Measurements from ENCODE around the gene ADGRA1.

The ADGRA1 gene

DNA sequence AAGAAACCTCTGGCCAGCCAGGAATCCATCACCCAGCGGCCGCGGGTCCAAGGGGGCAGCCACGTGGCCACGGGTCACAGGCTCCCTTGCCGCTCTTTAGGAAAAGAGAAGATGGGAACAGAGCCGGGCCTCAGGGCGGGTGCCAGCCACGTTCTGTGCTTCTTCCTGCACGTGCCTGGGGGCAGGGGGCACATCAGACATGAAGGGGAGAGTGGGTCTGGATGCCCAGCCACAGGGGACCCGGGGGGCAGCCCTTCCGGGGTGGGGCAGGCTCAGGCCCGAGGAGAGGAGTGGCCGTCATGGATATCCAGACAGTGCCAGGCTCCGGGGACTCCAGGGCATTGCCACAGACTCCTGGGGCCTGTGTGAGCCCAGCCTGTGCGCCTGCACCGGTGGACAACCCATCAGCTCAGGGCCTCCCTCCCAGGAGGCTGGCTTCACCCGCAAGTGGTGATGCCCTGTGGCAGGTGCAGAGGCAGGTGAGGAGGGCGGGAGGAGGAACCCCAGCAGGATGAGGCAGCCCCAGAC, 31.0 kb upstream of the ADGRA1 start:
- no peak for DNase-seq (ENCODE audit: low read depth)

DNA sequence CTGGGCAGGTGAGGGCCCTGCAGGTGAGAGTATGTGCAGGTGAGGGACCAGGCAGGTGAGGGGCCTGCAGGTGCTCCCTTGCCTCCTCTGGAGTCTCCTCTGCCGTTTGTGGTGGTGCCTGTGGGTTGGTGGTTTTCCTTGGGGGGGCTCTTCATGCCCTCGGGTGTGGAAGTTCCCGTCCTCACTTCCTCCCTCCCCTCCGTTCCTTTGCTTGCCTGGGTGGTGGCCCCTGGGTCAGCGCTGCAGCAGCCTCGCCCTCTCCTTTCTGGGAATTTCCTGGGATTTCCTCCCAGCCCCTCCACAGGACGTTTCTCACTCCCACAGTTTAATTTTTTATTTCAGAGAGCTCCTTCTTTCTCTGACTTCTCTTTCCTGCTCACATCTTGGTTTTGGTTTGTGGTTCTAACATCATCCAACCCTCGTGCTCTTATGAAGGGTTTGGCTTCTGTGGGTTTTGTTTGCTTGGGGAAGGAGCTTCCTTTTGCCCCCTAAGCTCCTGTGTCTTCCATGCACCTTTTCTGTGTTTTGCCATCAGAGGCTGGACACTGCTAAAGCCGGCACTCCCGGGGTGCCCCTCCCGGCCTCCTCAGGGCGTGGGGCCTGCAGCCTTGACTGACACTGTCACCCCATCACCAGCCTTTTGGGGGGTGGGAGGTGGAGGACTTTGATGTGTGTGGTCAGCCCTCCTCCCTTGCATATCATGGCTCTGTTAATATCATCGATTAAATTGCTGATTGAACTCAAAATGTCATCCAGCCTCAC, 29.2 kb upstream of the ADGRA1 start:
- DNase-seq (ENCODE audit: low read depth): no peak

DNA sequence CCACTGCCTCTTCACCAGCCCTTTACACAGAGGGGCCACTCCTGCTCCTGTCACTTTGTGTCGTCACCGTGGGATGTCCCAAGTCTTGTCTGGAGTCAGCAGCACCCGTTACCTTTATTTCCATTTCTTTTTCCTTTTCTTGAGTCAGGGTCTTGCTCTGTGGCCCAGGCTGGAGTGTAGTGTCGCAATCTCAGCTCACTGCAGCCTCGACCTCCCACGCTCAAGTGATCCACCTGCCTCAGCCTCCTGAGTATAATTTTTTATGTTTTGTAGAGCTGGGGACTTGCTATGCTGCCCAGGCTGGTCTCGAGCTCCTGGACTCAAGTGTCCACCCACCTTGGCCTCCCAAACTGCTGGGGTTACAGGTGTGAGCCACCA, 28.6 kb upstream of the ADGRA1 start:
- no peak for DNase-seq (ENCODE audit: low read depth)

DNA sequence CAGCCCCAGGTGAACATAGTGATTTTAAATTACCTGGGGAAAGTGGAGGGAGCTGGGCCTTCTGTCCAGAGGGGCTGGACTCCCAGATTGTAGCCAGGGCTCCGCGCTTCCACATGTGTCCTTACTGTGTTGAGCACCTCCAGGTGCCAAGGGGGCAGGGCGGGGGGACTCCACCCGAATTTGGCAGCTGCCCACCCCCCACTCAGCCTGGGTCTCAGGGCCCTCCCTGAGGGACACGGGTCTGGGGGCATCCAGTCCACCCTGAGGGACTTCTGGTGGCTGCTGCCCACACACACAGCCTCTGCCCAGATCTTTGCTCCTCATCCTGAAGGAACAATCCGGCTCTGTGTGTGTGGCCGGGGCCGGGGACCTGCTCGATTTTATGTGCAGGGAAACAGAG, 28.2 kb upstream of the ADGRA1 start:
- no peak for DNase-seq (ENCODE audit: low read depth)

DNA sequence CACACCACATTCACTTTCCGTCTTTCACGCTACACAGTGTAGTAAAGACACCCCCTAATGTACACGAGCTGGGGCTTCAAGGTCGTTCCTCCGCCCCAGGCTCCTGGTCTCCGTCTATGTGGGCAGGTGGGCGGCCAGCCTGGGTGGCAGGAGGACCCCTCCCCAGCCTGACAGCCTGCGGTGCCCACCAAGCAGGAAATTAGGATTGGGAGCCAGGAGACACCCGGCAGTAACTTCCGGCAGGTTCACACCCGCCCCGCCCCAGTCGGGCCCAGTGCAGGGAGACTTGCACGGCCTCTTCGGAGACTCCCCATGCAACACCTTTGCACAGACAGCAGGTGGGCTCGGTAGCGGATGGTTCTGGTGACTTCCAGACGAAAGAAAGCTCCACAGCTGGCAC, 27.7 kb upstream of the ADGRA1 start:
- DNase-seq (ENCODE audit: low read depth): no peak

DNA sequence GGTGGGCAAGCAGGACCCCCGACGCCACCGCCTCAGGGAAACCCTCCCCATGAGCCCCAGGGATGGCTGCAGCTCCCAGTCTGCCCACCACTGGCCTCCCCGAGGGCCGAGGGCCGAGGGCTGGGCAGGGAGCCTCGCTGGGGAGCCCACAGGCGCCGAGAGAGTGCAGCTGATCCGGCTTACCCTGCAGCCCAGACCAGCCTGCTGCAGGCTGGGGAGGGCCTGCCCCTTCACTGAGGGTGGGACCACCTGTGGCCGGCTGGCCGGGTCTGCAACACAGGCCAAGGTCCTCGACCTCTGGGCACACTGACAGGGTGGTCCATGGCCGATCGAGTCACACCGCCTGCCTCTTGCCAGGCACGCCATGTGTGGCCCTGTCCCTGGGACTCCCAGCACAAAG, 27.3 kb upstream of the ADGRA1 start:
- no peak for DNase-seq (ENCODE audit: low read depth)

DNA sequence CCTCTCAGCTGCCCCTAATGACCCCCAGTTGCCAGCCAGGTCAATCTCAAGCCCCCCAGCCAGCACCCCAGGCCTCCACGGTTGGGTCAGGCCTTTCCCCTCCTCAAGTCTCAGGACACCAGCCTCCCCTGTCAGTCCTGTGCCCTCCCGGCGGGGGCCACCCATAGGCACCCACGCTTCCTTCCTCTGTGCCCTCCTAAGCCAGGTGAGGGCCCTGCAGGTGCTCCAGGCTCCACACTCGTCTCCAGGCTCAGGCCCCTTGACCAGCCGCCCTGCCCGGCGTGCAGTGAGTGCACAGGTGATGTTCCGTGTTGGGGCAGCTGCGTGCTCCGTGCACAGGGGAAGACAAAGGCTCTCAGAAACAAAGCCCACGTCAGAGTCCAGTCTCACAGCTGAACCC, 26.8 kb upstream of the ADGRA1 start:
- DNase-seq (ENCODE audit: low read depth): no peak

DNA sequence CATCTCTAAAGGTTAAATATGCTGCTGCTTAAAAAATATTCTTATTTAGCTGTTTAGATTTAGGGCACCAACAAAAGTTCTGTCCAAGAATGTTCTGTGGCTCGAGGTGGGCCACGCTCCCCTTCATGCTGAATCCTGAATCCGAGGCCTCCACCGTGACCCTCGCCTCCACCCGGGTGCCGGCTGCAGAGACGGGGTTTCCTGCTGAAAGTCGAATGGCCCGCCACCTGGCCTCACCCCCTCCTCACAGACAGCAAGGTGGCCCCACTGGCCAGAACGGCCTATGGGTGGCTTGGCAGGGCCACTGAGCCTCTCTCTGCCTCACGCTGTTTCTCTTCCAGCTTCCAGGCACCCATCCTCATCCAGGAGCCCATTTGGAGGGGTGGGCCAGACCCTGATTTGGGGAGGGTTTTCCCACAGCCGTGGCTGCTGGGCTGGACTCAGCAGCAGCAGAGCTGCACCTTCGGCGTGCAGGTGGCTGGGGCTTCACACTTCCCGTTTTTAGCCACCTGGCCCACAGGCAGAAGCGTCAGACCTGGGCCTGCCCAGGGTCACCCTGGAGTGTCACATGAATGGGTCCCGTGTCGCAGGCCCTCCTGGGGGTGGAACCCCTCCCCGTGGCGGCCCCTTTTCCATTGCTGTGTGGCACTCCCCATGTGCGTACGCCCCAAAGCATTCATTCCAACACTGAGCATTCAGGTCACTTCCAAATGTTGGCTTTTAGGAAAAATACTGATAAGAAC, 26.3 kb upstream of the ADGRA1 start:
- DNase-seq (ENCODE audit: low read depth): no peak

DNA sequence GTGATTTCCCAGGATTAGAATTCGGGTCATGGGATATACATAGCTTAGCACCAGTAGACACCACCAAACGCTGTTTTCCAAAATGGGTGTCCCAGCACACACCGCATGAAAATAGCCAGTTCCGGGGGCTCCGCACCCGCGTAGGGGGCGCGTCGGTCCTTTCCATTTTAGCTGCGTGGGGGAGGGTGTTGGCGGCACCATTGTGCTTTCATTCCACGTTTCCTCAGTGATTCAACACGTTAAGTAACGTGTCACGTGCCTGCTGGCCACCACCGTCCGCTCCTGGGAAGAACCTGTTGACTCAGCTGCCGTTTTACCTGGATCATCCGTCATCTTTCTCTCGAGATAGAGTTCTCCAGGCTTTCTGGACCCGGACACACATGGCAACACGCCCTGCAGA, 25.6 kb upstream of the ADGRA1 start:
- DNase-seq (ENCODE audit: low read depth): no peak

DNA sequence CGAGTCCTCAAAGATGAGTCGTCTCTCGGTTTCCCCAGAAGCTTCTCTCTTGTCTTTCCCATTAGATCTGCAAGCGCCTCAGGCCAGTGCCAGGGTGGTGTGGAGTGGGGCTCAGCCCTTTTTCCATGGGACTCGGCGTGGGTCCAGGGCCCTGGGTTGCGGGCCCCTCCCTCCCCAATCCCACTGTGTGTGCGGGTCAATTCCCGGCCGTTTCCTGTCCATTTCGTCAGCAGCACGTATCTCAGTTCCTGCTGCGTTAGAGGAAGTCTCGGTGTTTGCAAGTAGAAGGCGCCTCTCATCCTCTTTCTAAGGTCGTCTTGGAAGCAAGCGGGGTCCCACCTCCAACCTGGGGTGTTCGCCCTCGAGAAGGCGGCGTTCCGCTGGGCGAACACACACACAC, 25.1 kb upstream of the ADGRA1 start:
- DNase-seq (ENCODE audit: low read depth): no peak

DNA sequence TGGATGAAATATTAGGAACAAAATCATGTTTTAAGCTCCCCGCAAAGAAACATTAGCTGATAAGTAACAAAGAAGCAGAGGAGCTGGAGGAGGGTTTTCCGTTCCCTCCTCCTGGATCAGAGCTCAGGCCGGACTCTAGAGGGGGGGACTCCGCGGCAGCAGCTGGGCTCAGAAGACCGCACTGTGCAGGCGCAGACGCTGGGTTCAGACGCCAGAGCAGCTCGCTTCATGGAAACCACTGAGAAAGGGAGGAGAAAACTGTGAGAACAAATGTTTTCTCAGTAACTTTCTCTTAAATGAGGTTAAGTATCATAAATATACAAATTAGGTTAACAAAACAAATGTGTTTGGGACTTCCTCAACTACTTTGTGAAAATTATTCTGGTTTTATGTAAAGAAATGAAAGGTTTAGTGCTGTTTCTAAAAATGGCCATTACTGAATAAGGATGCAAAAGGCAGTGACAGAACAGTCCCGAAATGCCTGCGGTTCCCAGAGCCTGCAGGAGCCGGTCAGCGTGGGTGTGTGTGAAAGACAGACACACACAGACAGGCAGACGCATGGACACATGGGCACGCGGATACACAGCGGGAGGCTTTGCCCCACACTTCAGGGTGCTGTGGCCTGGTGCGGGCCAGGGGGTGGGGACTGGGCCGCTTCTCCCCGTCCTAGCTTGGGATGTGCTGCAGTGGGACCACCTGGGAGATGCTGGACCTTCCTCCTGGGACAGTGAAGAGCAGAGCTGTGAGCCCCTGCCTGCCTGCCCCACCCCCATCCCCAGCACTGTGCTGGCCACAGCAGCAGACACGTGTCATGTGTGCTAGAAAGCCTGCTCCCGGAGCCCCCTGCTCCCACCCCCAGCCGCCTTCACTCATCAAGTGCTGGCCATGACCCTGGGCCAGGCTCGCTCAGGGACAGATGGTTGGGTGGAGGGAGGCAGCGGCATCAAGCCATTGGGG, 20.3 kb upstream of the ADGRA1 start:
- no peak for DNase-seq (ENCODE audit: low read depth)

DNA sequence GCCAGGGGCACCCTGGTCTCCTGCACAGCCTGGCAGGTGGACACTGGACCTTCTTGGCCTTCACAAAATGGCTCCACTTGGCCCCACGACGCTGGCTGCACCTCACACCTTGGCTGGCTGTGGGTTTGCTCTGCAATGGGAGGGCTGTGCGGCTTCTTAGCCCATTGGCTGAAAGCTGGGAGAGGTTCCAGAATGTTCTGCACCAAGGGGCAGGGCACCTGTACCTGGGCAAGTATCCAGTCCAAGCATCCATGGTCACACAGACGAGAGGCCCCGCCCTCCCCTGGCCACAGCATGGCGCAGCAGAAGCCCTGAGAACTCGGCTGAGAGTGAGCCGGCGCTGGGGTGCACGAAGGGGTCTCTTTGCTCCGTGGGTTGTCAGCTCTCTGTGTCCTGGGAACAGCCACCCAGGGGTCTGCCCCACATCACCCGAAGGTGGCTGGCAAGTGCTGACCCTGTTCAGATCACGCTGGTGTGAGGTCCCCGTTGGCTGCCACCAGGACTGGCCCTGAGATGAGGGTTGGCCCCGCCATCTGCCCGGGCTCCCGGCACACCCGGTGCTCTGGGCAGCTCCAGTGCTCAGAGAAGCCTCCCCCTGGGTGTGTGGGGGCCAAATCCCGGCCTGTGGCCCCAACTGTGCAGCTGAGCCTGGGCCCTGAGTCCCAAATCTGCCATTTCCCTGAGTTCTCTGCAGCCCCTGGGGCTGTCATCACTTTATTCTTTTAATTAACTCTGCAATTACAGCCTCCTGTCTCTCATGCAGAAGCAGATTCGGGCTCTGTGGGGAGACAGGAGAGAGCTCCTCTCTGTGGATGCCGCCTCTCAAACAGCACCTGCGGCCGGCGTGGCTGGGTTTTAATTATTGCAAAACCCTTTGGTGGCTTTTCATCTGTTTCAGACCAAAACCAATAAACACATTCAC, 19.4 kb upstream of the ADGRA1 start:
- no peak for DNase-seq (ENCODE audit: low read depth)

DNA sequence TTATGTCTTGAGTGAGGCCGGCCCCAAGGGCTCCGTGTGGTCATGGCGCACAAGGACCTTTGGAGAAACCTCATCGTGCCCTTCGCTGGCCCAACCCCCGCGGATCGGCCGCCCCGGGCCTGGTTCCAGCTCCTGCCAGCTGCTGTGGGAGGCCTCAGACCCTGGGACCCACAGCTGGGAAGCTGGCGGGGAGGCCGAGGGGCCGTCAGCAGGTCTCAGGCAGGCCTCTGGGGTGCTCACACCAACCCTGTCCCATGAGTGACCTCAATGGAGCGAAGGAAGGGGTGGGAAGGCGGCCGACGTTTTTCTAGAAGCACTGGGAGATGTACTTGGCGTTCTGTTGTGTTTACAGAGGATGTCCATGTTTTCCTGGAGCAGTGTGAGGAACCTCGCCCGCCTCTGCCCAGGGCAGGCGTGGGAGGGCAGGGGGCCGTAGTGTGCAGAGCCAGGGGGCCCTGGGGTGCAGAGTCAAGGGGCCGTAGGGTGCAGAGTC, 18.6 kb upstream of the ADGRA1 start:
- no peak for DNase-seq (ENCODE audit: low read depth)

DNA sequence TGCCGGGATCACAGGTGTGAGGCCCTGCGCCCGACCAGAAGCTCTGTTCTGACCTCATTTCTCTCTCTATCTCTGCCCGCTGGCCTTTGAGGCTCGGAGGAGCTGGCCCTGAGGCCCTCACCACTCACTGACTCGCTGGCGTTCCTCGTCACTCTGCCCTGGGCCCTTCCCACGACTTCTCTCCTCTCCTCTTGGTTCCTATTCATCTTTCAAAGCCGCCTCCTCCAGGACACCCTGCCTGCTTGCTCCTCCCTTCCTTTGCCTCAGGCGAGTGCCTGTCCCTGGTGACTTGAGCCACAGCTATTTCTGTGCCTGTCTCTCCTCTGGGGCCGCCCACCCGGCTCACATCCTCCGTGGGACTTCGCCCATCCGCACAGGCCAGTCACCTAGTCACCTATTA, 17.3 kb upstream of the ADGRA1 start:
- no peak for DNase-seq (ENCODE audit: low read depth)

DNA sequence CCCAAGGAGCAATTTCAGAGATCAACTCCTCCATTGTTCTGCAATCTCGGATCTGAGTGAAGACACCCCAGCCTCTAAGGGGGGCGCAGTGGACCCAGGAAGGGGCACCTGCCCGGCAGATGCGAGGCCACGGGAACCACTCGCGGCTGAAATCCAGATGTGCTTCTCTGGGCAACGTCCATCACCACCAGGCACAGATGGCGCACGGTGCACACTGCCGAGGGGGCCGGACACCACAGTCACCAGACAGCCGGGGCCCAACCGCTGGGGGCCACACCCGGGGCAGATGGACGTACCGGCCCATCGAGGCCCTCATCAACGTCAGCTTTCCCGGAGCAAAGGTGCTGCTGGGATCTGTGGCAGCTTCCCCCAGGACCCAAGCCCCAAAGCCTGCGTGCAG, 16.9 kb upstream of the ADGRA1 start:
- DNase-seq (ENCODE audit: low read depth): no peak

DNA sequence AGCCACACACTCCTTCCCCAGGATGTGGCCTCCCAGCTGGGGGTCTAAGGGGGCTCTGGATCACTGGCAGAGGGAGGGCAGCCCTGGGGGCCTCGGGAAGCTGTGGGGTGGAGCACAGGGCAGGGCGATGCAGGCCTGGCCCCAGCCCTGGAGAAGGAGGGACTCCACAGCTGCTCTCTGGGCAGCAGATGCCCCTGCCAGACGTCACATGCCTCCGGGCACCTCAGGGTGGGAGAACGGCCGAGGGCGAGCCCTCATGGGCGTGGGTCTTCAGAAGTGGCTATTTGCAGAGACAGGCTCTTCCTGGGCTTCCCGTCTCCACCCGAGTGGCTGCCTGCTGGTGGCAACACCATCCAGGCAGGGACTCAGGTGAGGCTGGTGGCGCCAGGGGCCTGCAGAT, 16.0 kb upstream of the ADGRA1 start:
- DNase-seq (ENCODE audit: low read depth): no peak

DNA sequence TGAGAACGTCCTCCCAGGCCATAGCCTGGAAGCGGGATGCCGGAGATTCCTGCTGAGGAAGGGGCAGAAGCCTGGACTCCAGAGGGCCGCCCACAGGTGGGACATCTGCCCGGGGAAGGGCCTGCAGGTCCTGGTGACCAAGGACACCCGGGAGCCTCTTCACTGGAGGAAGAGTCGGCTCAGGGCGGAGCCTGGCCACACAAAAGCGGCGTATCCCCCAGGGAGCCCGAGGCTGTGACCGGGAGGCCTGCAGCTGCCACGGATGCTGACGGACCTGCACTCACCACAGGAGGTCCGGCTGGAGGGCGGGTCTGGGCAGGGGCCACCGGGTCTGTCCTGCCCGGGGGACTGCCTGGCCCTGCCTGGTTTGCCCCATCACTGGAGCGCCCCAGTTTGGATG, 15.5 kb upstream of the ADGRA1 start:
- no peak for DNase-seq (ENCODE audit: low read depth)

DNA sequence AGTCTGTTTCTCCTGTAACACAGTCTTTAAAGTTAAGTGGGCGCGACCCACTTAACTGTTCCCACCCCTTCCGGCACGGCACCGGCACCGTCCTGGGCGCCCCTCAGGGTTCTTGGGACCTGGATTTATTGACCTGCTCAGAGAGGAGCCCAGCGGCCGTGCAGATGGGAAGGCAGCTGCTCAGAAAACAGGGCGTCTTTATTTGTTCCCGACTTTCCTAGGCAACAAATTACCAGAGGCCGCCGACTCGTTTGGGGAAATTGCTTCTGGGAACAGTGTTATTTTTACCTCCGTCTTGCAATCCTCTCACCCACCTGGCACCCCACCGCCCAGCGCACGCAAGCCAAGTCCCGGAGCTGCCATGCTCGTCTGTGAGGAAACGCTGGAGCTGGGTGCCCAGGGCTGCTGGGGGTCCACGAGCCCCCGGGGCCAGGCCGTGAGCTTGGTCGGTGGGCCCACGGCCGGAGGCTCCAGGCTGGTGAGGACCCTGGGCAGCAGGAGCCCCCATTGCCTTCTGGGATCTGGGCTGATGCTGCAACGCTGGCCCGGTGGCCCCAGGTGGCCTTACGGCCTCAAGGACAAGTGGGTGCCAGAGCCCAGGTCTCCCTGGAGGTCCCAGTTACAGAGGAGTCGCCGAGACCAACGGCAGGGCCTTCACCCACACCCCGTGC, 14.9 kb upstream of the ADGRA1 start:
- no peak for DNase-seq (ENCODE audit: low read depth)

DNA sequence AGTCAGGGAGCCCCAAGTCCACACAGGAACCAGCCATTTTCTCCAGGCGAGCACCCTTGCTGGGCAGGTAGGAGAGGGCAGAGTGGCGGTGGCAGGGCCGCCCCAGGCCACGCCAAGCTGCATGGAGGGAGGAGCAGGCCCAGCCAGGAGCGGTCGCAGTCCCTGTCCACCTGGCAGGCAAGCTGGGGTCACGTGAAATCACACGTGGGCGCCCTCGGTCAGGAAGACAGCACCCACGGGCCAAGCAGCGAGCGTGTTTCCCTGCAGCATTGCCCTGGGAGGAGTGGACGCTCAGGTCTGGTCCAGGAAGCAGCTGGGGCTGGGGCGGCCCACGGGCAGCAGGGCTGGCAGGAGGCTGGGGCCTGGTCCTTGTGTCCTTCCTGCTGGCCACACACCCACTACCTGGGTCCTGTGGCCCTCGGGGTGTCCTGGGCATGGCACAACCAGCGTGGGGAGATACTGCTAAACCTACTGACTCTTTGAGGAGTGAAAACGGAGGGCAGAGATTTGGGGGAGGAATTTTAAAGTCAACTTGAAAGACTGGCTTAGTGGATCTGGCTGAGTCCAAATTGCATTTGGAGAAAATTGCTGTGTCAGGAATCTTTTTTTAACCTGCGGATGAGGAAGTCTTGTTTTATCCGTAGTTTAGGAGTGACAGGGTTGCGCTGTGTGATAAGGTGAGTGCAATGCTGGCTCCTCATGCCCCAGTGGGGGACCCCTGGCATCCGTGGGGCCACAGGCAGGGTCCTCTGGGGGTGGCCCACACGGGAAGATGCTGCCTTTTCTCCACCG, 12.2 kb upstream of the ADGRA1 start:
- DNase-seq (ENCODE audit: low read depth): no peak

All from activated T-cell treated with anti-CD3 and anti-CD28 coated beads for 1 hour (primary cell).